HTR-8/SVneo (cell line): ENCODE measurements around the gene WNT2B.

Experiments
- DNase-seq: peaks from one replicate; pipeline ENCODE4 v3.0.0; 2011; ENCODE audit warnings: low spot score, mixed read lengths; ENCODE audit not compliant: insufficient read length
- FAIRE-seq: peaks from 2 replicates; lab custom pipeline; 2011; peaks lifted over from hg19 to GRCh38; lab: Jason Lieb, UNC

The WNT2B gene

DNA sequence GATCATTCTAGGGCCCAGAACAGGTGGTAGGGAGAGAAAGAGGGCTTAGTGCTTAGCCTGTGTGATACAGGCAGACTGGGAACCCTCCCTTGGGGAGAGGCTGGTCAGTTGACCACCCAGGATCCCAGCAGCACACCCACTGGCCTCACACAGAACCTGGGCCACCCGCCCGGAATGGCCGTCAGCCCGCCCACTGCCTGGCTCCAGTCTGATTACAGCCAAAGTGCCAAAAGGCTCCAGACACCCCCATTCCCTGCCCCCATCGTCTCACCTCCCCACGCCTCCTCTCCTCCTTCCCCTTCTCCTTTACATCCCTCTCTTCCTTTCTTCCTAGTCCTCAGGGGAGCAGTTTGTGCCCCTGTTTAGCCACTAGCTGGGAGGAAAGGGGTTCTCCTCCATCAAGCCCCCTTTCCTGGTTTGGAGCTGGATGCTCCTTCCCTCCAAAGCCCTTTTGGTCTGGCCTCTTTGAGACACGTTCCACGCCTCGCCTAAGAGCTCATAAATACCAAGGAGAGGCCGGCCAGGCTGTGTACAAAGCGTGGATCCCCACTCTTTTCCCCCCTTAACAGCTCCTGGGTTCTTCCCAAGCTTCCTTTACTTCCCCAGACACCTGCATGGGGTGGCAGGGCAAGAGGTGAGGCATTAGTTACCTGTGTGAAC is 4.6 kb upstream of the WNT2B start:
- no peak for FAIRE-seq
- DNase-seq, result no peak

DNA sequence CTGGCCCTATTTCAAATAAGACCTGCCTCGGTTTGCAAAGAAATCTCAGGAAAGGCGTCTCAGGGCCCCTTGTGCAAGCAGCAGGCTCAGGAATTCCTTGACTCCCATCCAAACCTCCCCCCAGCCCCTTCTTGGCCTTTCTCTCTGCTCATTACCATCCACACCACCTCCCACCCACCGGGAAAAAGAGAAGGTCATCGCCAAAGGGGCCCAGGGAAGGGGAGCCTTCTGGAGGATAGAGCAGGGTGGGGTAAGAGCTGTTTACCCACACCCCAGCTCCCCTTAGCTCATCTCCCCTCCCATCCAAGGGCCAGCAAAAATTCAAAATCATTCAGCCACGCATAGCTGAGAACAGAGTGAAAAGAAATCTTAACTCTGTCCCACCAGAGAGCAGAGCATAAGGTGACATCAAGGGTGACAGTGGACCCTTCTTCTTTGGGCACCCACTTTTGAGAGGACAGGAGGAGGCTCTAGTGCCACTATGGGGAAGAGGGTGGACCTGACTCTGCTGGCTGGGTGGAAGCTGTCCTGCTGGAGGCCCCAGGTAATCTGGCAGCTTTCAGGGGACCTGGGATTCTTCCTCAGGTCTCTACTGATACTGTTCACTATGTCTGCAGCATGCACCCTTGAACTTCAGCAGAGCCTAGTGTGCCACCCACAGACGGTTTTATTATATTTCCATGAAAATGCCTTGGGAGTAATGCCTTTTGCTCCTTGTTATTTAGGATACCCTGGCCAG is 3.9 kb upstream of the WNT2B start:
- DNase-seq (no peak), FAIRE-seq (no peak)

DNA sequence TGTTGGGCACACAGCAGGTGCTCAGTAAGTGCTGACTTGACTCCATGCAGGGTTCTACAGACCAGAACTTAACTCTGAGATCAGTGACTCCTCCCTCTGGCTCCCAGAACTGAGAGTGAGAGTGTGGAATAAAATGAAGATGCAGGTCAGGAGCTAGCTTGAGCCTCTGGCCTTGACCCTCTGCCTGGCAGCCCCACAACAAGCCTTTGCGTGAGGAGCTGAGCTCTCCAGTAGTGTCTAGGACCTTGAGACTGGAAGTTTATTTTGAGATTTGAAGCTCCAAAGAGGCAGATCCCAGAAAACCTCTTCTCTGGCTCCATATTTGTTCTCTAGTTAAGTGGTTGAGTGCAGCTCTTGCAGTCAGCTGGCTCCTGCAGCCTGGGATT is 3.4 kb upstream of the WNT2B start:
- no peak for DNase-seq
- no peak for FAIRE-seq

DNA sequence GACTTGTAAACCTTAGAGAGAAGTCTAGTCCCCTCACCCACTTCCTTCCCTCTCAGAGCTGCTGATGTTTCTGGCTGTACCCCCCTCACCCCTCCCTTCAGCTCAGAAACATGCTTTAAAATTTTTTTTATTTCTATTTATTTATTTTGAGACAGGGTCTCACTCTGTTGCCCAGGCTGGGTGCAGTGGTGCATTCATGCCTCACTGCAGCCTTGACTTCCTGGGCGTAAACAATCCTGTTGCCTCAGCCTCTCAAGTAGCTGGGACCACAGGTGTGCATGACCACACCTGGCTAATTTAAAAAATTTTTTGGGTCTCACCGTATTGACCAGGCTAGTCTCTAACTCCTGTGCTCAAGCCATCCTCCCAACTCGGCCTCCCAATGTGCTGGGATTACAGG is 2.9 kb upstream of the WNT2B start:
- FAIRE-seq (no peak), DNase-seq (no peak)

DNA sequence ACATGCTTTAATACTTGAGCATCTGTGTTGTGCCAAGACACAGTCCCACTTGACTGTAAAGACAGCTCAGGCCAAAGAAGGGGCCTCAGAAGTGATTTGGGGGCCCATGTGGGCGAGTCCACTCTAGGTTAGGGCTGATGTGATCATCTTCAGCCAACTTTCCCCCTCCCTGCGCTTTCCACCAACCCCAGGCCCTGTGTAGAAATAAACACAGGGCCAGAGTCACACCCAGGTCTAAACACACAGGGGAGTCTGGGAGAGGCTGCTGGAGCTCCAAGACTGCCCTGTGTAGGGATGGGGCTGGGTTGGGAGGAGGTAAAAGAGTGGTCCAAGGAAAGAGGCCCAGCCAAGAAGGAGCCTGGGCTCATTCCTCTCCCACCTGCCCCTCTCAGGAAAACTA is 2.5 kb upstream of the WNT2B start:
- FAIRE-seq, result no peak
- DNase-seq, result no peak

DNA sequence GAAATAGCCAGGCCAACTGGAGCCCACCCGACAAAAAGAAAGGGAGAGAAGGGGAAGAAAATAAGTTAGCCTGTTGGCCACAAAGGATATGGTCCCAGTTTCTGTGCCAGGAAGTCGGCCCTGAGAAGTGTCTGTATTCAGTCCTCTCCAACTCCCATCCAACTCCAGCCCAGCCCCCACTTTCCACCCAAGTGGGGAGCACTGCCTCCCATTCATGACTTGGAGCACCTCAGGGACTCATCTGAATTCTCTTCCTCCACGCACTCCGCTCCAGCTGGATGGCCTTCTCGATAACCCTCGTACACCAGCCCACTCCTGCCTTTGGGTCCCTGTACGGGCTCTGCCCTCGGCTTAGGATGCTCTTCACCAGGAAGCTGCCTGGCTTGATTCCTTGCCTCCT is 2.0 kb upstream of the WNT2B start:
- DNase-seq, result no peak
- no peak for FAIRE-seq

DNA sequence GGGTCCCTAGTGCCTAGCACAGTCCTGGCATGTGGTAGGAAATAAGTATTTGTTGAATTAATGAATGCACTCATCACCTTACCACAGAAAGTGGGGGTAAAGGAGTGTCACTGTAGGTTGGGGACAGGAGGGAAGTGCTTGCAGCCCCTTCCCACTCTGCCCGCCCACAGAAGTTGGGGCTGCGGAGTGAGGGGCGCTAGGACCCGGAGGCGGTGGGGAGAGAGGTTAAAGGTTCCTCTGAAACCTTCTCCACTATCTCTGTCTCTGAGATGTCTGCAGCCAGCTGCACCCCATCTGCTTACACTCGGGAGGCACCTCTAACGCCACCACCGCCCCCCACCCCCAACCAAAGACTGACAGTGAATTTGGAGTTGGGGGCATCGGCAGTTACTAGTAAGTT is 1.4 kb upstream of the WNT2B start:
- DNase-seq, result no peak
- no peak for FAIRE-seq

DNA sequence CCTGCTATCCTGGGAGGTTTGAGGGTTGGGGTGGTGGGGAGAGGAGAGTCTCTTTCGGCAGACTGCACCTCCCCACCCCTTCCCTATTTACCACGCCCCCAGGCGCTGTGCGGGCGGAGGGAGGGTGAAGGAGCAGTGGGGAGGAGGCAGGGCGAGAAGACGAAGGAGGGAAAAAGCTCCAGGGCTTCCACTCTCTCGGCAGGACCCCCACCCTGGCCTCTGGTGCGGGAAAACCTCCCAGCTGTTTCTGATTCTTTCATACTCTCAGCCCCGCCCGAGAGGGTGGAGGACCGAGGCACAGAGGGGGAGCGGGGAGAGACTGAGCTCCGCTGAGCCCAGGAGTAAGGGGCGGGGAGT is 866 bp upstream of the WNT2B start:
- DNase-seq (no peak), FAIRE-seq (no peak)

DNA sequence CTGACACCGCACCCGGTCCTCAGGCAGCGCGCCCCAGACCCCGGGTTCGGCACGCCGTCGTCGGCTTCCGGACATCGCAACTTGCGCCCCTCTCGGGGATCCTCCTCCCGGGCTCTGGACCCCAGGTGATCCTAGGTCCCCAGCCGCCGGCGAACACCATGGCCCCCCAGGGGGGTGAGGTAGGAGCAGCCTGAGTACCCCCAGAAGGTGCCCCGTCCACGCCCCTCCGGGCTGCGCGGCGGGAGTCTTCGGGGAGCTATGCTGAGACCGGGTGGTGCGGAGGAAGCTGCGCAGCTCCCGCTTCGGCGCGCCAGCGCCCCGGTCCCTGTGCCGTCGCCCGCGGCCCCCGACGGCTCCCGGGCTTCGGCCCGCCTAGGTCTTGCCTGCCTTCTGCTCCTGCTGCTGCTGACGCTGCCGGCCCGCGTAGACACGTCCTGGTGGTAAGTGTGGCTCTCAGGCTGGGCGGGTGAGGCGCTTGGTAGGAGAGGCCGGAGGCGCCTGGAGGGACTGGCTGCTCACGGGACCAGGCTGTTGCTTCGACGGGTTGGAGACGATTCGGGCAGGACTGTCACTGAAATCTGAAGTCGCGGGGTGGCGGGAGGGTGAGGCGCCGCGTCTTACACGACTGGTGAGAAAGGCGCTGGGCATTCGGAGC is 367 bp downstream of the WNT2B start:
- no peak for FAIRE-seq

DNA sequence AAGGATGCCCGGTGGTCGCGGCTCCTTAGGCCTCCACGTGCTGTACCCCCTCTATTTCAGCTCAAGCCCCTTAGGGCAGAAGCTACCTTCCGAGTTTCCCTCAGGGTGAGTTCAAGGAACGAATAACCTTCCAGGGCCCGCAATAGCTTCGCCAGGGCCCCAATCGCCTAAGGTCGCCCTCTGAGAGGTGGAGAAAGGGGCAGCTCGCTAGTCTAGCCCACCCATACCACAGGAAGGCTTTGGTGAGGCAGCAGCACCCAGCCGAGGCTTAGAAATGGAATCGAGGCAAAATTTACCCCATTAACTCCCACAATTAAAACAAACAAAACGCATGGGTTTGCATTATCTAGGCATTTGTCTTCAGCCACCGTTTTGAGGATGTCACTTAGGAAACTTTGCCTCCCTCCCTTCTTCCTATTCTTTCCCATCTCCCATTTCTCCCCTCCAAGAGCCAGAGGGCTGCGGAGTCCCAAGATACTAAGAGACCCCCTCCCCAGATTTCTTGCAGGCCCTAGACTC is 954 bp downstream of the WNT2B start:
- no peak for FAIRE-seq
- DNase-seq, result no peak

More for the DNA sequence above, 367 bp downstream of the WNT2B start:
- DNase-seq, result no peak

DNA sequence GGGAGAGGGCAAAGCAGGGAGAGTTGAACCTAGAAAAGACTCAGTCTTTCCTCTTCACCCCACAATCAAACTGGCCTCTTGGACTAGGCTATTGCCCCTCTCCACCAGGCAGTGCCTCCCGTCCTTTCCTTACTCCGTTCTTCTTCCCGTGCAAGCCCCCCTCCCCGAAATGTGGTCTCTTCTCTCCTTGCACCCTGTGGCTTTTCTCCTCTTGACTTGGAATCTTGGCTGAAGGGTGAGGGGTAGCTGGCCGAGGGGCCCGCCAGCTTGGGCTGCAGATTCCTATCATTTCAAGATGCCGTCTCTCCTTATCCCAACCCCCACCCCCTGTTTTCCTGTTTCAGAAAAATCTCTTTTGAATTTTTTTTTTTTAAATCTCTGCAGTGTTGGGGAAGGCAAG is 1.6 kb downstream of the WNT2B start:
- no peak for DNase-seq
- no peak for FAIRE-seq

DNA sequence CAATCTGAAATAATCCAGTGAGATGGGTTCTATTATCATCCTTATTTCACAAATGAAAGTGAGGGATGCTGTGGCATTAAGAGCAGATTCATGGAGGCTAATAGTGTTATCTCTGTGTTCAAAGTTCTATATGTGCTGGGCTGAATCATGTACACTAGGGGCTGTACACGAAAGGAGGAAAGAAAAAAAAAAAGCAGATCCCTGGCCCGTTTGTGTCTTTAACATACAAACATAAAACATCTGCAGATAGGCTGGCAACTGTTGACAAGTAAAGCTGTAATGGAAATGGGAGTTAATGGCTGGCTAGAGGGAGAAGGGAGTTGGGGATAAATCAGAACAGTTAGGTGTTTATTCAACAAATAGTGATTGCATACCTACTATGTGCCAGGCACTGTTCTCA is 3.1 kb downstream of the WNT2B start:
- DNase-seq (no peak), FAIRE-seq (no peak)

DNA sequence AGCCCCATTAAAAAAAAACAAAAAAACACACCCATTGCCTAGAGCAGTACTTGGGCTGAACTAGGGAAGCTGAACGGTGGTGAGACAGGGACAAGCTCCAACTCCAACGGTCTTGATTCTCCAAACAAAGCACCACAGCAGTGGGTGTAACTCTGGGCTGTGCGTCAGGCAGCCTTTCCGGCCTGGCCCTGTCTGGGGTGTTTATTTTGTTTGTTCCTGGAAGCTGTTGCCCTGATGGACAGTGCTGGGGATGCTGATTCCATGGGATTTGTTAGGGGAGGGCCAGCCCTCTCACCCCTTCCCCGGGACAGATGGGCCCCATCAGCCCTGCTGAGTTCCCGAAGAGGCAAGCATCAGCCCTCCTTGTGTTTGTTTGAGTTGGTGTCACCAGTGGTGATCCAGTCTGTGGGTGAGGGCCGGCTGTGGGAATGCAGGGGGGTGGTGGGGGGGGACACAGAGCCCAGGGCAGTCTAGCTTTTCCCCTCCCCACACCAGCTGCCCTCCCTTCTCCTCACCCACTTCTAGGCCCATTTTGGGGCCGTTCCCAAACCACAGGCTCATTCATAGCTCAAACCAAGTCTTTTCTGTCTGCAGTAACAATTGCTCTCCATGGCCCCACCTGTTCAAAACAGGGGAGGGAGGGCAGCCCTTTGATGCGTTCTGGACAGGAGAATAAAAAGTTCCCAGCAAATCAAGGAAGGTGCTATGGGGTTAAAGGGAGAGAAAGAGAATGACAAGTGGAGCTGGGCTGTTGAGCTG is 4.5 kb downstream of the WNT2B start:
- FAIRE-seq (no peak), DNase-seq (no peak)

DNA sequence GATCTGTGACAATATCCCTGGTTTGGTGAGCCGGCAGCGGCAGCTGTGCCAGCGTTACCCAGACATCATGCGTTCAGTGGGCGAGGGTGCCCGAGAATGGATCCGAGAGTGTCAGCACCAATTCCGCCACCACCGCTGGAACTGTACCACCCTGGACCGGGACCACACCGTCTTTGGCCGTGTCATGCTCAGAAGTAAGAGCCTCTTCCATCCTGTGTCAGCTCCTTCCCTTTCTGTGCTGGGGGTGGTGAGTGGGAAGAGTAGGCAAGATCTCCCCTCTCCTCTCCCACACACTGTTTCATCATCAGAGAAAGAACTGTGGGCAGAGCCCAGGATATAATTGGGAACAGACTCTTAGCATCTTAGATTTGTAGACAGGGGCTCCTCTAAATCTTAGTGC is 6.1 kb downstream of the WNT2B start:
- DNase-seq (no peak), FAIRE-seq (no peak)

DNA sequence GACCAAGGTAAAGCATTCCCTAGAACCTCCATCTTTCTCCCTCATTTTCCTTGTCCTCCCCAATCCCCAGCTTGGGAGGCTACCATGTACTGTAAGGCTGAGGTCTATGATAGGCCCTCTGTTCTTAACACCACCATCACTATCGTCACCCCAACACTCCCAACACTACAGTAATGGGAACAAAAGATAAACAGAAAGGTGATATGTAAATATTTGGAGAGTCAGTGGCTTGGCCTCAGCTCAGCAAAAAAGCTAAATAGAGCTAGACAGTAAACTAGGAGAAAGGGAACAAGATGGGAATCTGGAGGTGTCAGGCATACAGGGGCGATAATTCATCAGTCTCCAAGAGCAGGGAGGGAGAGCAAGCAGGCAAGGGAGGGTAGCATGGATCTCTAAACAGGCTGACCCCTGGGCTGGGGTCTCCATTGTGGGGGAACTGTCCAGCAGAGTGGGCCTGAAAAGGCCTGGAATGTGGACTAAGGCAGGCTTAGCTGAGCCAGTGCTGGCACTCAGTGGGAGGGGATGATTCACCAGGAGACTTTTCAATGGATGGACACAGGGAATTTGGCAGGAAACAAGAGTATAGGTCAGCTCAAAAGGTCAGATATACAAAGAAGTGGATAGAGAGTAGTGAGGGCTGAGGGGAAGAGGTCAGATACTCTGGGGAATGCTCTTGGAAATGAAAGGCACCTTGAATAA is 6.7 kb downstream of the WNT2B start:
- DNase-seq (no peak), FAIRE-seq (no peak)

DNA sequence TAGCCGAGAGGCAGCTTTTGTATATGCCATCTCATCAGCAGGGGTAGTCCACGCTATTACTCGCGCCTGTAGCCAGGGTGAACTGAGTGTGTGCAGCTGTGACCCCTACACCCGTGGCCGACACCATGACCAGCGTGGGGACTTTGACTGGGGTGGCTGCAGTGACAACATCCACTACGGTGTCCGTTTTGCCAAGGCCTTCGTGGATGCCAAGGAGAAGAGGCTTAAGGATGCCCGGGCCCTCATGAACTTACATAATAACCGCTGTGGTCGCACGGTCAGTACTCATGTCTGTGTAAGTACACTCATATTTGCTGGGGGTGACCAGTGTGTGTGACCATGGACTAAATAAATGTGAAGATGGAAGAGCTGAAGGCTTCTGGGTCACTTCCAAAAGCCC is 7.4 kb downstream of the WNT2B start:
- DNase-seq (no peak), FAIRE-seq (no peak)

DNA sequence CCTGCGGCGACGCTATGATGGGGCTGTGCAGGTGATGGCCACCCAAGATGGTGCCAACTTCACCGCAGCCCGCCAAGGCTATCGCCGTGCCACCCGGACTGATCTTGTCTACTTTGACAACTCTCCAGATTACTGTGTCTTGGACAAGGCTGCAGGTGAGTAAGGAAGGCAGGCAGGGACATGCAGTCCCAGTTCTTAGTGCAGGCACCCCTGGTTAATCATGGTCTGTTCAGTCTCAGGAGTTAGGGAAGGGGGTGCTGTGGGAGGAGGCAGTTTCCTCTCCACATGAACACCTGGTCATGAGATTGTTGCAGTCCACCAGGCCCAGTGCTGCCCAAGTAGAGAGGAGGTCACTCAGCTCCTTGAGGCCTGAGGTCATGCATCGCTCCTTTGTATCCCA is 8.5 kb downstream of the WNT2B start:
- DNase-seq (no peak), FAIRE-seq (no peak)

DNA sequence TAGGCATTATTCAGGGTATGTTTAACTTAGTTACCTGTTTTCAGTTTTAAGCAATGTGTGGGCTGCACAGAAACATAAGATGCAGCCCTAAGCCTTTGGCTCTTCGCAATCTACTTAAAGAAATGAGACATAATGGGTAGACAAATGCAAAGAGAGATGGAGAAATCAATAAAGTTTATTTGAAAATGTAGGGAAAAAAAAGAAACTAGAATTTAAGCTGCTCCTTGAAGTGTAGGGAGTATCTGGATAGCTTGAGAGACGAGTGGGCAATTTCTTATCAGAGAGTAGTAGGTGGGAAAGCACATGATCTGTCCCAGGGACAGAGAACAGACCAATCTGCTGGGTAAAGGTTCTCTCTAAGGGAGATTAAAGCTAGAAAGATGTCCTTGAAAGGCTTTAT is 8.9 kb downstream of the WNT2B start:
- DNase-seq (no peak), FAIRE-seq (no peak)

DNA sequence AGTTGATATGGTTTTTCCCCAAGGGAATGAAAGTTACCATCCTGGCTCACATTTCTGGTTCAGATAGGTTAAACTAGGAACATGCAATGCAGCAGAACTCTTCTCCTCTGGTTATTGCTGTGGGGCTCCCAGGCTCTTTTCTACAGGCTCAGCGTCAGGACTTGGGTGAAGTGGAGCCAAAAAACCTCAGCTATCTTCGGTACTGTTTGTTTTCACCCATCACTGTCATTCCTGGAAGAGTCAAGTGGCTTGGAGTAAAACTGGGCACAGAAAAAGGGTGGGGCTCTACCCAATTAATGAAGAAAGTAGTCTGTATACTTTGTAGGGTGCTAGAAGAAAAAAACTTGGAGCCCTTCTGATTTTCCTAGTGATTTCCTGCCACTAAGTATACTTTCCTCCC is 9.4 kb downstream of the WNT2B start:
- no peak for DNase-seq
- no peak for FAIRE-seq

DNA sequence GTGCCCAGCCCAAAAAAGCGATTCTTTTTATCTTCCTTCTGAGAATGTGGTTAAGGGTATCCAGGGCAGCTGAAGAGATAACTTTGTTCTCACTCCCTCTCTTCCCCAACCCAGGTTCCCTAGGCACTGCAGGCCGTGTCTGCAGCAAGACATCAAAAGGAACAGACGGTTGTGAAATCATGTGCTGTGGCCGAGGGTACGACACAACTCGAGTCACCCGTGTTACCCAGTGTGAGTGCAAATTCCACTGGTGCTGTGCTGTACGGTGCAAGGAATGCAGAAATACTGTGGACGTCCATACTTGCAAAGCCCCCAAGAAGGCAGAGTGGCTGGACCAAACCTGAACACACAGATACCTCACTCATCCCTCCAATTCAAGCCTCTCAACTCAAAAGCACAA is 11.4 kb downstream of the WNT2B start:
- no peak for DNase-seq

More for the DNA sequence above, 11.4 kb downstream of the WNT2B start:
- no peak for FAIRE-seq
